Skeletal muscle tissue (tissue), 4 donors: Measurements from ENCODE around the gene TUBA8. TPM values are rescaled to one million over a fixed set of nuclear protein-coding genes. Genes with fewer than 3 reads are reported as not detected.
A peak's percentile ranks its signal among the peaks of the same experiment; 100 is the strongest.
"Not testable (repeated sequence)": the region's sequence is repeated elsewhere in the genome, so short reads cannot be mapped to it uniquely, and the experiment has no call there.

Experiments
- H3K27ac ChIP-seq: one replicate; pipeline ENCODE4 v1.7.0; 2013; ENCODE audit warnings: mild to moderate bottlenecking, low read depth, low read length, inconsistent platforms
- H3K27me3 ChIP-seq, 3 donors: one replicate each; pipeline ENCODE4 v1.7.0; 2013; ENCODE audit warnings: low read length in 3 of 3; ENCODE audit not compliant: control insufficient read depth in 3 of 3, insufficient read depth in 3 of 3
- H3K36me3 ChIP-seq, 3 donors: one replicate each; pipeline ENCODE4 v1.7.0; 2013; ENCODE audit warnings: low read length in 3 of 3; ENCODE audit not compliant: control insufficient read depth in 3 of 3, insufficient read depth in 3 of 3
- H3K4me1 ChIP-seq, 3 donors: one replicate each; pipeline ENCODE4 v1.7.0; 2013; ENCODE audit warnings: low read length in 3 of 3, mild to moderate bottlenecking in 3 of 3; ENCODE audit not compliant: control insufficient read depth in 3 of 3, insufficient read depth in 3 of 3
- H3K4me3 ChIP-seq, 3 donors: one replicate each; pipeline ENCODE4 v1.7.0; 2013; ENCODE audit warnings: low read length in 3 of 3
- H3K9ac ChIP-seq, 3 donors: one replicate each; pipeline ENCODE4 v1.7.0; 2013; ENCODE audit warnings: low read length in 3 of 3, mild to moderate bottlenecking in 3 of 3, moderate library complexity in 2 of 3, low read depth in 1 of 3
- H3K9me3 ChIP-seq, 3 donors: one replicate each; pipeline ENCODE4 v1.7.0; 2013; ENCODE audit warnings: low read length in 3 of 3; ENCODE audit not compliant: control insufficient read depth in 3 of 3
- total RNA-seq: library from RNA; depleted of rRNA; stranded (reverse); fragments of >200 nt; gene quantifications from one replicate; pipeline ENCODE4 v1.2.3, GENCODE V29; 2014
- donor health status: Osteomylitis.

TUBA8 gene
- total RNA-seq = 21.9 TPM

- H3K9me3 ChIP-seq = no peaks in the 10 kb centered on the region
- H3K9ac ChIP-seq = peak within 1 kb of the TSS; percentile 94 to 99 (median 98)
- H3K4me1 ChIP-seq = peaks cover 34 to 39% (median 39%) of the 10 kb centered on the region in 3 donors
- H3K27ac ChIP-seq = peak within 1 kb of the TSS; percentile 99
- no peaks in the 10 kb centered on the region for H3K27me3 ChIP-seq
- H3K36me3 ChIP-seq = peaks cover 0 to 7% (median 0%) of the 10 kb centered on the region in 3 donors
- peak within 1 kb of the TSS; percentile 81 to 89 (median 81) for H3K4me3 ChIP-seq
Observed at GRCh38 chr22:18110194-18110953, at the start of gene TUBA8. TSS of gene TUBA8 (plus strand) at chr22:18110809. CDS start at chr22:18110866, 57 bp downstream.

DNA sequence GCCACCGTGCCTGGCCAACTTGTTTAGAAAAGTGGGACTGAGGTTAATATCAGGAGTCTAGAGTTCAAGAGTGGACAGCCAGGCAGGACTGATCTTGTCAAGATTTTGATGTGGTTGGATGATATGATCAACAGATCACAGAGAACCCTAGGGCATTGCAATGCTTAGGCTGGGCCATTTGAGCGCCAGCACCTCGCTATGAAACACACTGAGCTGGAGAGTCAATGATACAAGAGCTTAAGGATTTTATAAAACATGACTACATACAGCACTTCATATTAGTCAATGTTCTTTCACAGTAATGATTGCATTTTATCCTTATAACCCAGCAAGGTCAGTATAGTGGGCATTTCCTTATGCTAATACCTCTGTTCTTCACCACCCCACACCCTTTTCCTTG is 48.2 kb upstream of the TUBA8 start:
- Histone ChIP-seq H3K27ac (no peak overlapping the region), H3K4me1 (peaks cover 12 to 32% (median 18%) of the 10 kb centered on the region in 3 donors), H3K9me3 (no peaks in the 10 kb centered on the region), H3K4me3 (no peak overlapping the region), H3K9ac (no peak overlapping the region), H3K27me3 (peaks cover 0 to 5% (median 3%) of the 10 kb centered on the region in 3 donors), H3K36me3 (no peaks in the 10 kb centered on the region)

DNA sequence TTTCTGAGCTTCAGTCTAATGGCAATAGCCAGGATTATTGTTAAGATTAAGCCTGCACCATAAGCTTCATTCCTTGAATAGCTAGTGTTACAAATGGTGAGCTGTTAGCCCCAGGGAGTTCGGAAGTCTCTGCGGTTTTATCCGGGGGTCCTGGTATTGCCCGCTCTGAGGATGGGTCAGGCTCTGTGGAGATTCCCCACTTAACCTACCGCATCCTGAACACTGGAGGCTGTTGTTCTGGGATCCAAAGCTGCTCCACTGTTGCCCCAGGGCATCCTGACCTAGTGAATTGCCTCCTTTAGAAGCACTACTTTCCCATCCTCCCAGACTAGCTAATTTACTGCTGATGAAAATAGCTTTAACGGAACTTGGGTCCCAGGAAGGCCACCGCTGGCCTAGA is 47.3 kb upstream of the TUBA8 start:
- Histone ChIP-seq H3K9ac (no peak overlapping the region), H3K27me3 (peaks cover 0 to 5% (median 3%) of the 10 kb centered on the region in 3 donors), H3K4me1 (peaks cover 12 to 32% (median 20%) of the 10 kb centered on the region in 3 donors), H3K9me3 (no peaks in the 10 kb centered on the region), H3K36me3 (no peaks in the 10 kb centered on the region), H3K27ac (no peak overlapping the region), H3K4me3 (no peak overlapping the region)

GRCh38 chr22:18063715-18064114 is 46.9 kb upstream of the TUBA8 start:
- not testable (repeated sequence) for H3K27me3 ChIP-seq, H3K9ac ChIP-seq, H3K4me3 ChIP-seq, H3K36me3 ChIP-seq, H3K27ac ChIP-seq, H3K9me3 ChIP-seq
- peaks cover 16 to 31% (median 16%) of the 10 kb centered on the region in 3 donors for H3K4me1 ChIP-seq

- peaks cover 13 to 29% (median 16%) of the 10 kb centered on the region in 3 donors for H3K4me1 ChIP-seq
- H3K36me3 ChIP-seq = no peaks in the 10 kb centered on the region
- no peaks in the 10 kb centered on the region for H3K9me3 ChIP-seq
- H3K9ac ChIP-seq = no peak overlapping the region
- peaks cover 0 to 5% (median 3%) of the 10 kb centered on the region in 3 donors for H3K27me3 ChIP-seq
- no peak overlapping the region for H3K4me3 ChIP-seq
- H3K27ac ChIP-seq = no peak overlapping the region
Observed at GRCh38 chr22:18064636-18065035, 46.0 kb upstream of the TUBA8 start.

- Histone ChIP-seq H3K9ac (no peak overlapping the region), H3K27me3 (peaks cover 0 to 5% (median 3%) of the 10 kb centered on the region in 3 donors), H3K27ac (no peak overlapping the region), H3K4me1 (peaks cover 13 to 29% (median 16%) of the 10 kb centered on the region in 3 donors), H3K9me3 (no peaks in the 10 kb centered on the region), H3K36me3 (no peaks in the 10 kb centered on the region), H3K4me3 (no peak overlapping the region)
Observed at GRCh38 chr22:18065256-18065655, 45.4 kb upstream of the TUBA8 start.

DNA sequence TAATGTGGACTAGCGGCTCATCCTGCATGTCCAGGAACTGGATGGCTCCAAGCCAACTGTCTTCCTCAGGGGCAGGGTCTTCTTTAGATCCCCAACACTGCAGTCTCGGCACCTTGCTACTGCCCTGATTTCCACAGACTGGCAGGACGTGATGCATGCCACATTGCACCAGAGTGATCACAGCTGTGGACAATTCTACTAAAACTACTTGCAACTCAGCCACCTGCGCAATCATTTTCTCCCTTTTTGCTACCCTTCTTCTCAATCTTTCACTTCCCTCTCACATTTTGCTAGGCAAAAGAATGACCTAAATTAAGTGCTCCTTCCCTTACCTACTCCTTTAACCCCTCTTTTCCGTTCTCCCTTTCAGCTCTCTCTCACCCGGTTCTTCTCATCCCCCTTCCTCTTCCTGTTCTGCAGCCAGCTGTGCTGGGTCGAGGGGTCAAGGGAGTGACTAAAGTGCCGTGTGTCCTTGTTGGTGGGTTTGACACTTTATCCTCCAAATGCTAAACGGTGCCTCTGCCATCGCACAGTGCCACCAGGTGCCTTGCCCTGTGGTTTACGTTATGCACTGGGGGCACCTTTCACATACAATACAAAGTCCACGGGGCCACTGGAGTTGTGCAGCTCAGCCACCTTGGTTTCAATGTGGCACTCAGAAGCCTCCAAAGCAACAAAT is 44.3 kb upstream of the TUBA8 start:
- H3K9ac ChIP-seq = no peak overlapping the region
- H3K4me3 ChIP-seq = no peak overlapping the region
- H3K27ac ChIP-seq = no peak overlapping the region

GRCh38 chr22:18067121-18067520 is 43.5 kb upstream of the TUBA8 start:
- Histone ChIP-seq H3K4me3 (no peak overlapping the region), H3K9ac (no peak overlapping the region), H3K27me3 (peaks cover 0 to 5% (median 3%) of the 10 kb centered on the region in 3 donors), H3K36me3 (no peaks in the 10 kb centered on the region), H3K4me1 (peaks cover 16 to 37% (median 21%) of the 10 kb centered on the region in 3 donors), H3K9me3 (no peaks in the 10 kb centered on the region), H3K27ac (no peak overlapping the region)

More for the DNA sequence above, 44.3 kb upstream of the TUBA8 start:
- Histone ChIP-seq H3K36me3 (no peaks in the 10 kb centered on the region), H3K9me3 (no peaks in the 10 kb centered on the region), H3K4me1 (peaks cover 9 to 30% (median 16%) of the 10 kb centered on the region in 3 donors), H3K27me3 (peaks cover 0 to 5% (median 3%) of the 10 kb centered on the region in 3 donors)

DNA sequence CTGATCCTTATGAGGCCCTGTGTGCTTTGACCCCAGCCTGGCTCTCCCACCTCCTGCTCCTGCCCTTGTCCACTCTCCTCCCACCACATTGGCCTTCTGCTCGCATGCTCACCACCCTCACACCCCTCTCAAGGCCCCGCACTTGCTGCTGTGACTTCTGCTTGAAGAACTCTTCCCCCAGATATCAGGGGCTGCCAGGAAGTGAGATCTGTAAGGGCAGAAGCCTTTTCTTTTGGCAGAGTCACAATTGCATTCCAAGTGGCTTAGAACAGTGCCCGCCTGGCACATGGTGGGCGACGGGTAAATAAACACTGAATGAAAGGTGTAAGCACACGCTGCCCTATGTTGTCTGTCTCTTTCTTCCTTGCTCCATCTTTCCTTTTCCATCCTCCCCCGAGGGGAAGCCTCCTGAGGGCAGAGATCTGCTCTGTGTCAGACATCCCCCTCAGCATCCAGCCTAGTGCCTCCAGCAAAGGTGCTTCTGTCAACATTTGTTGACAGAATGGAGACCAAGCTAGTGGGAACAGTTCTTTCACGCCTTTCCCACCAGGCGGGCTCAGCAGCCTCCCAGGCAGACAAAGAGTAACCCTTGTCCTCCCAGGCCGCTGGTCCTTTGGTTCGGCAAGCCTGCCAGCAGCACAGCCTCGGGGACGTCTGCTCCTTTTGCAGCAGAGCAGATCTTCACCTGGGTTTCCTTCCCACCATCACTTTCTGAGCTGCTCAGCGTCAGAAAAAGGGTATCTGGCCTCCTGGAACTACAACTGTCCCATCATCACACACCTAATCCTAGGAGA is 42.9 kb upstream of the TUBA8 start:
- no peak overlapping the region for H3K4me3 ChIP-seq

More for the DNA sequence above, 42.9 kb upstream of the TUBA8 start:
- H3K27me3 ChIP-seq = peaks cover 0 to 5% (median 3%) of the 10 kb centered on the region in 3 donors
- H3K9ac ChIP-seq = peak overlapping the region in 1 of 3 donors; percentile 46
- H3K4me1 ChIP-seq = peaks cover 16 to 42% (median 27%) of the 10 kb centered on the region in 3 donors
- H3K27ac ChIP-seq = peak overlapping the region; percentile 37
- no peaks in the 10 kb centered on the region for H3K36me3 ChIP-seq
- no peaks in the 10 kb centered on the region for H3K9me3 ChIP-seq
